Peyer's patch (tissue), 4 donors: ENCODE data around the gene STXBP3.

ENCODE experiments used
- CTCF ChIP-seq, 6 experiments: fragments of 450-650 bp in 4 of 6; fragments of 200-600 bp in 2 of 6; sonication (generic) in 1 of 6; IDR thresholded peaks; one replicate each; pipeline ENCODE4 v1.5.1; 2017 to 2019; ENCODE audit warnings: antibody characterized with exemption in 6 of 6, mild to moderate bottlenecking in 3 of 6, moderate library complexity in 1 of 6
- POLR2A ChIP-seq, 2 donors: fragments of 450-650 bp; IDR thresholded peaks; one replicate each; pipeline ENCODE4 v1.5.1; 2017; ENCODE audit warnings: antibody characterized with exemption in 2 of 2, mild to moderate bottlenecking in 2 of 2, moderate library complexity in 2 of 2

- no peak for TF ChIP-seq CTCF (IDR thresholded peaks at IDR 0.05)
- TF ChIP-seq POLR2A (IDR thresholded peaks at IDR 0.05) = no peak
These were observed 79.7 kb downstream of the STXBP3 start for GRCh38 chr1:108826081-108826635.
